NT2/D1 (cell line): ENCODE results near the gene NPVF.

ENCODE experiments used
- SUZ12 ChIP-seq: IDR thresholded peaks from 2 replicates; pipeline ENCODE4 v1.6.1; 2011; ENCODE audit not compliant: insufficient read length, insufficient read depth; ENCODE audit errors: extremely low read depth
- ZNF274 ChIP-seq: IDR thresholded peaks from 2 replicates; pipeline ENCODE4 v1.6.1; 2011; ENCODE audit warnings: mild to moderate bottlenecking, low read depth, low read length

DNA sequence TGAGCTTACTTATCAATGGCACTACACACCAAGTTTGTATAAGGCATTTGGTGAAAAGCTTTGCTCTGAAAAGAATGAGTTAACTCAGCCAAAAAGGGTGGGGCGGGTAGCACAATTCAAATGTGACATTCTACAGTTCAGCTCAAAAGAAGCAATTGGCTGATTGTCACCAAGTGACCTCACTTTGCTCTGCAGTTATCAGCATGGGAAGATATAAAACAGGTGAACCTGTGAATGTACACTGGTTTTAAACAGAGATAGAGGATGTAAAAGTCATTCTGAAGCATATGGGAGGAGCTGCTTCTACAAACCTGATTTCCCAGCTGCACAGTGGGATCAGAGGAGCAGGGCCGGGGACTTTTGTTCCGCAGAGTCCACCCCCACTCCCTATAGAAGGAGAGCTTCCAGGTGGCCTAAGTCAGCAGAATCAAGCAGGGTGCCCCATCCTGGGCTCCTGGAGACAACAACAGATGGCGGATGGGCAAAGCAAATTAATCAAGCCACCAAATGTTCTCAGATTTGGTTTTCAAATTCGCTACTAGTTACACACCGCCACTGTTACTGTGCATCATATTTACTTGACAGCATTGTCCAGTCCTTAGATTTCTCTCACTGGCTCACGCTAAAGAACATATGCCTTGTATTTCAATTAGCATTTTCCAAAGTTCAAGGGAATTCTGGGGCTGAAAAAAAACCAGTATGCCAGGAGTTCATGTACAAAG, 27.5 kb upstream of the NPVF start:
- TF ChIP-seq ZNF274 (no peak), SUZ12 (no peak)
